ENCODE measurements around the gene YIPF3.
"Not testable (repeated sequence)": the region's sequence is repeated elsewhere in the genome, so short reads cannot be mapped to it uniquely, and the experiment has no call there.

YIPF3 gene

DNA sequence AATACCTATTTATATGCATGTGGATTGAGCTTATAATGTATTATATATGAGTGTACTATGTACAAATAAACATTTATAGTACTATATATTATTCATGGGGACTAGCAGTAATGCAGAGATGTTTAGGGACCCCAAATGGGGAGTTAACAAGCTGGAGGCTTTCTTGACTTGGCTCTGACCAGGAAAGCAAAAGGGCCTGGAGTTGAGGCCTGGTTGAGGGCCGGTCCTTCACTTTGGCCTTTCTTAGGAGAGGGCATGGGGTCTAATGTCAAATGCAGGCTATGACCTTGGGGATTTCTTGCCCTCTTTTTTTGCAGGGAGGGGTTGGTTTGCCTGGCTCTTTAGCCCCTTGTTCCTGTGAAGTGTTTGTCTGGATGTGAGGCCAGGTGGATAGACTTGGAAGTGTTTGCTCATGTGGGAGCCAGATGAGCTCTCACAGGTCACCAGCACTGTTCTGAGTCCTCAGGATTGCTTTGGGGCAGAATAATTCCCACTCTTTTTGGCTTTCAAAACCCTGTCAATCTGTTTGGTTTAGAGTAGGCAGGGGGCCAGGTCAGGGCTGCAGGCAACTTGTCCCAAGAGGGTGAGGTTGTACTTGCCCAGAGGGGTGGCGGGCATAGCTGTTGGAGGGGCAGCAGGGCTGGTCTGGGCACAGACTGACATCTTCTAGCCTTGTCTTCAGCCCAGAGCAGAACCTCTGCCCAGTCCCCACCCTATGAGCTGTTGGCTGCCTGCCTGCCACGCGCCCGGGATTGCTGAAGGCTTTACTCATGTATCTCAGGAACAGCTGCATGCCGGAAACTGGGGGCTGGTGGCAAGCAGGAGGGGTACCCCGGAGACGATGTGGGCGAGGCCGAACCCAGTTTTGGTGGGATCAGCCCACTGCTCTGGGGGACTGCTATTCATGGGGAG is 24.7 kb downstream of the YIPF3 start:
- DNase-seq = no peak

DNA sequence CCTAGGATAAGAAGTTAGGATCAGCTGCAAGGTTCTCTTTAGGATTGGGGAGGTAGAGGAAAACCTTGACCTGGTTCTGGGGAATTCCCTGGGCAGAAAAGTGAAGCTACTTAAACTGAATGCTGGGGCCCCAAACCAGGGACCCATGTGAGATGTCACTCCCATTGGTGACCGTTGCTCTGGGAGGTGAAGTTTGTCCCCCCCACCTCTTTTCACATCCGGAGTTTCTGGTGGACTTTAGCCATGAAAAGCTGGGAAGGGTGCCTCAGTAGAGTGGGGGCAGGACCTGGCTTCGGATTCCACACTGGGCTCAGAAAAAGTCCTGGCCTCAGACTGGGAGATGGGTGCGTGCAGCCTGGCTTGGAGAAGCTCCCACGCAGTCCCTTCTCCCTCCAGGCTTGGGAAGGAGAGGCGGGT is 26.2 kb downstream of the YIPF3 start:
- DNase-seq = no peak

DNA sequence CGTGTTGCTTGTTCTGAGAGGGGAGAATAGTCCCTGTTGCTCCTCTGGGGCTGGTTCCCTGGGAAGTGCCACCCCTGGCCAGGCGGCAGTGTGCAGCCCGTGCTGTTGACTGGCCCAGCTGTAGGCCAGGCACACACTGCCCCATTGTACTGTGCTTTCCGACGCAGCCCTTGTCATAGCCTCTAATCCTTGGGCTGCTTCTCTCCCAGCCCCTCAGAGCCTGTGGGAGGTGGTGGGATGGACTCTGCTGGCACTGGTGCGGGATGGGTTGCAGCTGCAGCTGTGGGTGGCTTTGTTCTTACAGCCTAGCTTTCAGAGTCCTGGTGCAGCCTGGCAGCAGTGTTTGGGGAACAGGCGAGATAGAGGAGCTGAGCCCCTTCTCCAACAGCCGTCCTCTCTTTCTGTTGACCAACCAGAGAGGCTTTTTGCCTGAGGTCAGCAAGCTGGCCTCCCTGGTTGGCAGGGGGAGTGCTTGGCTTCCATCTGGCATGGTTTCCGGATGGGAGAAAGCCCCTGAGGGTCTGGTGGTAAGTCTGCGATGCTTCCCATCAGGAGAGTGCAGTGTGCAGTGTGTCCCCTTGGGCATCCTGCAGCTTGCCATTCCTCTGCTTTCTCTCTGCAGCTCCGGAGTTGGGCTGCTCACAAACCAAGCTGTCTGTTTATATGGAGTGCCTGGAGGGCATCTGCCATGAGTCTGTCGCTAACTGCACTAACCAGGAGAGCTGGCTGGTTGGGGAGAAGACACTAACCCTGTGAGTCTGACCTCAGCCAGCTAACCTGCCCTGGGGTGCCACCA is 27.3 kb downstream of the YIPF3 start:
- DNase-seq = no peak

DNA sequence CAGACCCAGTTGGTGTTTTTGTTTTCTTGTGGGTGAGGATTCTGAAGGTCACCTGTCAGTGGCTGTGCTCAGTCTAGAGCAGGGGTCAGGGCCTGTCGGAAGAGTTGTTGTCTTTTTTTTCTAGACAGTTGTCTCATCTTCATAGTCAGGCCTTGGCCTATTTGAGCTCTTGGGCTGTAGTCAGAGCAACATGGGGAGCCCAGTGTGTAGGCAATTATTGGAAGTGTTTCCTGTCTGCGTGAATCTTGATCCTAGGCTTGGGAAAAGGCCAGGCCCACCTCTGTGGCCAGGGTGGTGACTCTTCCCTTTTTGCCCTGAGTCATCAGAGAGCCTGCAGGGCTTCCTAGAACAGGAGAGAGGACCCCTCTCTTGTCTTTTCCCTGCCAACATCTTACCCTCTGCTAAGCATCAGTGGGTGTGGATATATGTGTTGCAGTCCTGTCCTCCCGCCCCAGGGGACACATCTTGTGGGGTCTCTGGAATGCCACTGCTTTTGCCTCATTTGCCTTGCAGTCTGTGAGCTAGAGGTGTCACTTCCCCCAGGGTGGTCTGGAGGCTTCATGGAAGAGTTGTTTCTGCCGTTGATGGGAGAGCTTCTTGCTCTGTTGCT is 28.0 kb downstream of the YIPF3 start:
- no peak for DNase-seq

DNA sequence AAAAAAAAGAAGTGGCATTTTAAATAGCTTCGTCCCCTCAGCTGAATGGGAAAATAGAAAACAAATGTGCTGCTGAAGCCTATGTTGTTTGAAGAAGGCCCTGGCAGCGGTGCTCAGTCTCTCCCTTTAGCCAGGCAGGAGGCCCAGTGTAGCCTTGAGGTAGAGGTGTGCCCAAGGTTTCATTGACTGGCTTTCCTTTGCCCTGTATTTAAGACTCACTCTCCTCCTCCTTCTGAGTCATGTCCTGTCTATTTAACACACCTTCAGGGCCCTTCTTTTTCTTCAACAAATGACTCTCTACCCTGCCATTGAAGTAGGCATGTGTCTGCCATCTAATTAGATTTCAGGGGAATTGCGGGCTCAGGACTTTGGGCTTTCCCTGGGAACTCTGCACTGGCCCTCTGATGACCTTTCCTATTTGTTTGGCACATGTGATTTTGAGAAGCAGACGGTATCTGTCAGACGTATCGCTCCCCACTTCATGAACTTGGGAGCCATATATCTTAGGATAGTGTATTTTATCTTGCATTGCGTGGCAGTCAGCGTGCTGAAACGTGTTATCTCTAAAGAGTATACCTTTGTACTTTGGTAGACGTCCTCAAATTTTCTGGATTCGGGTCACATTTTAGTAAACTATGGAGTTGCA is 35.0 kb downstream of the YIPF3 start:
- no peak for DNase-seq

DNA sequence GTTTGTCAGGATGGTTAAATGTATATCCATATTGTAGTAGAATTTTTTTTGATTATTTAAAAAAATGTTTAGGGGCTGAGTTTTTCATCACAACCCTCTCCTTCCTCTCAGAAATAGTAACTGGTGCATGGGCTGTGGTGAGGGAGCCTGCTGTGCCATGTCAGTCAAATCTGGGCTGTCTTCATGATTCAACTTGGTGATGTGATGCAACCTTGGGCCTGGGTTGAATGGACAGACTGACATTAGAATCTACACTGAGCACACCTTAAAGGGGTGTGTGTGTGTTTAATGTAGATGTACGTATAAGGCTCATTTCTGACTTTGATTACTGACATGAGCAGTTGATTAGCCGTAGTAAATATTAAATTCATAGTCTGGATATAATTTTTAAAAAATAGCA is 35.7 kb downstream of the YIPF3 start:
- DNase-seq = no peak

DNA sequence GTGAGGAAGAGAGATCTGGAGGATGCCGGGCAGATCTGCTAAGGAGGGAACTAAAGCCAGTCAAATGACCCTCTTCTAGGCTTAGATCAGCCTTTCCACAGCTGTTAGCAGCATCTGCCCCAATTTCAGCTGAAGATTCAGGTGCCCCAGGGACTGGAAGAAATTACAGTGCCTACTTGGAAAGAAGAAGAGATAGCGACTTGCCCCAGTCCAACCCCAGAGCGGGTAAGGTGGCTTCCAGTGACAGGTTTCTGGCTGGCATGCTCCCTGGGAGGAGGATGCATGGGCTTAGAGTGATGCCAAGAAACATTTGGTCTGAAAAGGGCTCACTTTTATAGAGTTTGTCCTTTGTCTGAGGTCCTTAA is 38.7 kb downstream of the YIPF3 start:
- no peak for DNase-seq

DNA sequence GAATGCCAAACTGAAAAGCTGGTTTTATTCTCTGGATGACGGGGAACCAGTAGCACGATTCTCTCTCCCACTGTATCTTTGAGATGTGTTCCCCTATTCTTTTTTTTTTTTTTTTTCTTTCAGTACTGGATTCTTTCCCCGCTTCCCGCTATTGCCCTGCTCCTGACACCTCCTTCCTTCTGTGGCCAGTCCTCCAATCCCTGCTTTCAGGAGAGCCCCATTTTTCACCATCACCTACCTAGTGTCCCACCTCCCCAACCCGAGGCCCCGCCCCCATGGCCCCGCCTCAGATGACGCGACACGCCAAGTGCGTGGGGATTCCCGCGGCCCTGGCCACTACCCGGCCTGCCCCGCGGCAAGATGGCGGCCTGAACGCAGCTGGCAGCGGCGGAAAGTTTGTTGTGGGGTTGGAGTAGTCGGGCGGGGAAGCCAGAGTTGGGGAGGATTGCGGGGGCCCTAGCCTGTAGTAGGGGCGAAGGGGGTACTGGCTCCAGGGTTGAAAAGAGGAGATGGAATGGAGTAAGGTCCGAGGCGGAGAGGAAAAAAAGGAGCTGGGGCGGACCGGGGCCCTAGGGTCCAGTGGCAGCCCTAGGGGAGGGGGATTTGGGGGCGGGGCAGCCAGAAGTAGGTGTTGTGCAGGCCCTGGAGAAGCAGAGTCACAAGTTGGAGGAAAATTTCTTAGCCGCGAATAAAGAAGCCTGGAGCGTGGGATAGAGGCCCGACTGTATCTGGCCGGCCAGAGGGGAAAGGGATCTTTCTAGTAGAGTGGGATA is 39.3 kb downstream of the YIPF3 start, which contains the start of gene TJAP1:
Gene TJAP1, plus strand, starts transcription at position 336 of the 773 bp plus-strand sequence. CDS start 21,432 bp downstream, outside the sequence.
- peak; percentile 99 for DNase-seq

DNA sequence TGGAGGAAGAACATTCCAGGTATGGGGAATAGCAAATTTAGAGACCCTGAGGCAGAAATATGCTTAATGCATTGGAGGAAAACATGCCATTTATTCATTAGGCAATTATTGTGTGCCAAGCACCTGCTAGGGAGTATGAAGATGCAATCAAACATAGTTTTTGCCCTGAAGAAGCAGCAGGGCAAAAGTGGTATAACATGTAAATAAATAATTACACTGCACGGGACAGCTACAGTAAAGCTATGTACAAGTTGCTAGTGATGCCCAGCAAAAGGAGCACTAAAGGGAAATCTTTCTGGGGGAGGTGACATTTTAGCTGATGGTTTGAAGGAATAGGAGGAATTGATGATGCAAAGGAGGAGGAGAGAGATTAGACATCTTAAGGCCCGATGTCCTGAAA is 40.0 kb downstream of the YIPF3 start:
- no peak for DNase-seq

DNA sequence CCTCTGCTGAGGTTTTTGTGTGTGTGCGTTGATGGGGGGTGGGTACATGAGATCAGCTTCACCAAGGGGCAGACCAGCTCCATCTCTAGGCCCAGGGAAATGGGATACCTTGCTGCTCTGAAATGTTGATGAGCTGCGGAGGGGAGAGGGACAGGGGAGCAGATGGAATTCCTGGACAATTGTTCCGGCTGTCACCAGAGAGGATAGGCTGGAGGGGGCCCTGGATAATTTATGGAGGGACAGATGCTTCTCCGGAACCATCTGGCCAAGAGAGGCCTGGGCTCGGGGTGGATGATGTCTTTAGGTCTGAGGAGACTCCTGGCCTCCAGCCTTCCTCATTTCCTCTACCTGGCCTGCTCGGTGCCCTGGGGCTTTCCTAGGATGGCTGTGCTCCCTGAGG is 41.2 kb downstream of the YIPF3 start:
- DNase-seq = no peak

DNA sequence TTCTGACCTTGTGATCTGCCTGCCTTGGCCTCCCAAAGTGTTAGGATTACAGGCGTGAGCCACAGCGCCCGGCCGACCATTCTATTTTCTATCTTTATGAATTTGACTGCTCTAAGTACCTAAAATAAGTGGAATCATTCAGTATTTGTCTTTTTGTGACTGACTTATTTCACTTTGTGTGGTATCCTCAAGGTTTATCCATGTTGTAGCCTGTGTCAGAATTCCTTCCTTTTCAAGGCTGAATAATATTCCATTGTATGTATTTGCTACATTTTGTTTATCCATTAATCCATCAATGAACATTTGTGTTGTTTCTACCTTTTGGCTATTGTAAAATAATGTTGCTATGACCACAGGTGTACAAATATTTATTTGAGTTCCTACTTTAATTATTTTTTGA is 44.2 kb downstream of the YIPF3 start:
- DNase-seq = no peak

DNA sequence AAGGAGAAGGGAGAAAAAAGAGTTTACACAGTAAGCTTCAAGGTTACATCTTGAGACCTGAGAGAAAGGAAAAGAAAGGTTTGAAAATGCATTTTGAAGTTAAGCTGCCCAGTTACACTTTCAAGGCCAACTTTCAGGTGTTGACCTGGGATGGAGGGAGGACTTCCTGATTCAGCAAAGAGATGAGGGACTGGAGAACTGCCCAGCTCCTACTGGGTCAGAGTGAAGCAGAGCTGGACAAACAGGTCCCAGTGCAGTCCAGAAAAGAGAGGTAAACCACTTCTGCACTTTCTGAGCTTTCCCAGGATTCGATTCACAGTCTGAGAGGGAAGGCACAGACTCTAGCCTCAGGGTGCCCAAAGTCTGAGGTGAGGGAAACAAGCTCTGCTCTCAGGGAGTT is 45.3 kb downstream of the YIPF3 start:
- DNase-seq = no peak

DNA sequence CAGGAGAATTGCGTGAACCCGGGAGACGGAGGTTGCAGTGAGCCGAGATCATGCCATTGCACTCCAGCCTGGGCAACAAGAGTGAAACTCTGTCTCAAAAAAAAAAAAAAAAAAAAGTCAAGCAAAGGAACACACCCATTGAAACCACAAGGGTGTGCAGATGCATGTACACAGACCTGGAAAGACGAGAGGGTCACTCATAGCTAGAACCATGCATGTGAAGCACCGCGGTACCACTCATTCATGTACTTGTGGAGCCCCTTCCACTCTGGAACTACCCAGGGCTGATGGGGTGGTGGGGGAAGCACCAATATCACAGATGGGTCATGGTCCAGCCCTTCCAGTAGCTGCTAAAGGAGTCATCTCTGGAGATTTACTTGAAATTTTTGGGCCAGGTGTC is 46.8 kb downstream of the YIPF3 start:
- DNase-seq = no peak

DNA sequence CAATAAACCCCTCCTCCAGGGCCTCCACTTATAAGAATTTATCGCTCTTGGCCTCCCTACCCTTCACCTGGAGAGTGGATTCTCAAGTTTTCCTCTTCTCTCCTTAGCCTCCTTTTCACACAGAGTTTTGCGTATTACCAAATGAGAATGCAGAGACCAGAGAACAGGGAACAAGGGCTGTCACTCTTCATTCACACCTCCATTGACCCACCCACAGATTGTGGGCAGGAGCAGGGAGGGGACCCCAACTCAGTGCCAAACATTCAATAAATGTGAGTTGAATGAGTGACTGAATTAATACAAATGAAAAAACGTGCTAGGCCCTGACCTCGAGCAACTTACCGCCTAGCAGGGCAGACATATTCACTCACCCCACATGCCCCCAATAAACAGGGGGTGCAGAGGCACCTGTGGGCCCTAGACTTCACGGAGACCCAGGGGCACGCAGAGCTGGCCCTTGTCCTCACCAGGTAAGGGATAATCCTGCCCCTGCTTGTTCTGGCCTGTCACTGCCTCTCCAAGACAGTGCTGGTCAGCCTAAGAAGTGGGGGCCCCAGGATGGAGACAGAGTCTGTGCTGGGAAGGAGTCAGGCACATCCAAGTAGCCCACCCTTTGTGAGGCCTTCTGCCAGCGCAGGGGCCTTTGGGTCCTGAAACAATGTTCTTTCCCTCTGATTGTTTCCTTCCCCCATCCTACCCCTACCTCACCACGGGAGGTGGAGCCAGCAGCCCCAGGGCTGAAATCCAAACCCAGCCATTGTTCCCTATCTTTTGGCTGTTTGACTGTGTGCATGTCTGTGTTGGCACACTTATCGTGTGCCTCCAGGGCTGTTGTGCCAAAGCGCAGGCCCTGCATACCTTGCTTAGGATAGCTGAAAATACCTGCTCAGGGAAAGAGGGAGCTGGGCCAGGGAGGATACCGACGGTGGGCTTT is 47.7 kb downstream of the YIPF3 start:
- DNase-seq = no peak

DNA sequence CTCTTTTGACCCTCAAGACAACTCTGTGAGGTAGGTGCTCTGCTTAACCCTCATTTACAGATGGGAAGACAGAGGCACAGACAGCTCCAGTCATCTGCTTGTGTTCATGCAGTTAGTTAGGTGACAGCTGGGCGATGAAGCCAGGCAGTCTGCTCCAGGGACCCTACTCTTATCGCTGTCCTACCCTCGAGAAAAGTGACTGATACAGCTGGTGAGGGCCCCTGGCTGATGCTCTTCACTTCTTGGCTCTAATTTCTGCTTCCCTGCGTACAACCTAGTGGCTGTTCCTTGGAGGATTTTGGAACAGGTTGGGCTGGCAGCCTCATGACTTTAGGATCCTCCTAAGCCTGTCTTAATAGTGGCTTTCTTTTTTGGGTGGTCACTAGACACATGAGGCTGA is 48.5 kb downstream of the YIPF3 start:
- no peak for DNase-seq

DNA sequence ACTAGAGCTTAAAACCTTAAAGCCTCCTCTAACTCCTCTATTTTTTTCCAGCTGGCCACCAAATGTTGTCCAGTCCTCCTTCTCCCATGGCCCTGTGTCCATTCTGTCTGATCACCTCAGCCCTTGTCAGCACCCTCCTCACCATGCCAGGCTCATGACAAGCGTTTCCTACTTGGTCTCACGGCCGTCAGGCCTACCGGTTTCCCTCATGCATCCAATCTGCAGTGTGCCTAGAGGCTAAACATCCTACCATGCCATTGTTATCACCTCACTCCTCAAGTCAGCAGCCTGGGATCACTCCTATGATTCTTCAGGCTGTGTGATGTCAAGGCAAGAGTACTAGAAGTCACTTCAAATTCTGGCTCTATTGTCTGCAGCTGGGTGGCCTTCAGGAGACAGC is 49.0 kb downstream of the YIPF3 start:
- DNase-seq = no peak

DNA sequence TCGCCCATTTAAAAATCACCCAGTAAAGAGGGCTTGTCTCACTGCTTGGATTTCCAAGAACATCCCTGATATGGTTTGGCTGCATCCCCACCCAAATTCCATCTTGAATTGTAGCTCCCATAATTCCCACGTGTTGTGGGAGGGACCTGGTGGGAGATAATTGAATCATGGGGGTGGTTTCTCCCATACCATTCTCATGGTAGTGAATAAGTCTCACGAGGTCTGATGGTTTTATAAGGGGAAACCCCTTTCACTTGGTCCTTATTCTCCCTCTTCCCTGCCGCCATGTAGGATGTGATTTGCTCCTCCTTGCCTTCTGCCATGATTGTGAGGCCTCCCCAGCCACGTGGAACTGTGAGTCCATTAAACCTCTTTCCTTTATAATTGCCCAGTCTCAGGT is 49.5 kb downstream of the YIPF3 start:
- DNase-seq = not testable (repeated sequence)

DNA sequence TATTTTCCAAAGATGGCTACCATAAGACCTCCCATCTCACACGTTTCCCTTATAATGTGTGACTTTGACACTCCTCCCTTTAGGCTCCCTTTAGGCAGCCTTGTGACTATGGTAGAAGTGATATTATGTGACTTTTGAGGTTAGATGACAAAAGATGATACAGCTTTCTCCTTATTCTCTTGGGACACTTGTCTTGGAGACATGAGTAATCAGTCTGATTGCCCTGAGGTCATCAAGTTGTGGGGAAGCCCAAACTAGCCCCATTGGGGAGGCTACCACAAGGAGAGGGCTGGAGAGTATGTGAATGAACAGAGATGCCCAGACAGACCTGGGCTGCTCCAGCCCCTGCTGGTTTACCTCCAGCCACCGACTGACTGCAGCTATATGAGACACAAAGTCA is 50.8 kb downstream of the YIPF3 start:
- DNase-seq = no peak

DNA sequence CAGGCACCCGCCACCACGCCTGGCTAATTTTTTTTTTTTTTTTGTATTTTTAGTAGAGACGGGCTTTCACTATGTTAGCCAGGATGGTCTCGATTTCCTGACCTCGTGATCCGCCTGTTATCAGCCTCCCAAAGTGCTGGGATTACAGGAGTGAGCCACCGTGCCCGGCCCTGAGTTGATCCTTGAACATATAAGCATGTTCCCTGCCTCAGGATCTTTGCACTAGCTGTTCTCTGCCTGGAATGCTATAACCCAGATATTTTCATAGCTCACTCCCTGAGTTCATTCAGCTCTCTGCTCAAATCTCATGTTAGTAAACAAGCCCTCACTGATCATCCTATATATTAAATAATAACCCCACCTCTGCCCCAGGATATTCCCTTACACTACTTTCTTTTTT is 52.4 kb downstream of the YIPF3 start:
- no peak for DNase-seq

DNA sequence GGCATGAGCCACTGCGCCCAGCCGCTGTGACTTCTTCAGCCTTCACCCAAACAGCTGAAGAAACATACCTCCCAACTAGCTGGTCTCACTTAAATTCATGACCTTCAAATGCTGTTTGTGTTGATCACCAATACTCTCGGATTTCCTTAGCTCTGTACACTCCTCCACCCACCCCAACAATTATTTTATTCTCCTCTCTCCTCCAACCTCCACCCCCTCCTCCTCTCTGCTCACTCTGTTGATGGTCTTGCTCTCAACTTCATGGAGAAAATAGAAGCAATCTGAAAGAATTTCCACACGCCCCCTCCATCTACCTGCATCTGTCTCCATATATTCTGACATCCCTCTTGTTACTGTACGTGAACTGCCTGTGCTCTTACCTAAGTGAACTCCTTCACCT is 54.8 kb downstream of the YIPF3 start:
- DNase-seq = no peak
